HL-60 (cell line): ENCODE results near the gene FN3K.
"Not testable (repeated sequence)": the region's sequence is repeated elsewhere in the genome, so short reads cannot be mapped to it uniquely, and the experiment has no call there.

ENCODE experiments used
- DNase-seq, 2 experiments: peaks; one replicate each; pipeline ENCODE4 v3.0.0-alpha.2; 2010 to 2020; ENCODE audit warnings: low read depth in 1 of 2, low spot score in 1 of 2
- H3K27ac ChIP-seq: fragments of 250-450 bp; sonication (Bioruptor Pico); replicated peaks from 2 replicates; pipeline ENCODE4 v1.5.1; 2020; ENCODE audit warnings: mild to moderate bottlenecking, moderate library complexity
- H3K27me3 ChIP-seq: fragments of 250-450 bp; sonication (Bioruptor Pico); 2 replicates; pipeline ENCODE4 v1.5.1; 2021; ENCODE audit warnings: mild to moderate bottlenecking, moderate library complexity; ENCODE audit not compliant: insufficient read depth, poor library complexity, severe bottlenecking
- H3K4me3 ChIP-seq: replicated peaks from 2 replicates; pipeline ENCODE4 v1.5.1; 2011; ENCODE audit warnings: mild to moderate bottlenecking, control low read depth, low read length; ENCODE audit not compliant: insufficient read depth
- GABPA ChIP-seq: IDR thresholded peaks from 2 replicates; pipeline ENCODE4 v1.6.1; 2012; ENCODE audit warnings: low read depth
- POLR2AphosphoS5 ChIP-seq: IDR thresholded peaks from 2 replicates; pipeline ENCODE4 v1.6.1; 2012; ENCODE audit warnings: low read depth
- SPI1 ChIP-seq: IDR thresholded peaks from 2 replicates; pipeline ENCODE4 v1.6.1; 2012; ENCODE audit warnings: low read depth, mild to moderate bottlenecking, borderline replicate concordance
- TF ChIP-seq, protein P1 (sequence below): IDR thresholded peaks from 2 replicates; pipeline ENCODE4 v1.6.1; 2012; ENCODE audit warnings: low read depth; ENCODE audit not compliant: insufficient replicate concordance
- TF ChIP-seq, protein P2 (sequence below): IDR thresholded peaks from one replicate; pipeline ENCODE4 v1.5.1; 2011; ENCODE audit warnings: low read length, control low read depth, inconsistent platforms; ENCODE audit not compliant: insufficient read depth

The FN3K gene

DNA sequence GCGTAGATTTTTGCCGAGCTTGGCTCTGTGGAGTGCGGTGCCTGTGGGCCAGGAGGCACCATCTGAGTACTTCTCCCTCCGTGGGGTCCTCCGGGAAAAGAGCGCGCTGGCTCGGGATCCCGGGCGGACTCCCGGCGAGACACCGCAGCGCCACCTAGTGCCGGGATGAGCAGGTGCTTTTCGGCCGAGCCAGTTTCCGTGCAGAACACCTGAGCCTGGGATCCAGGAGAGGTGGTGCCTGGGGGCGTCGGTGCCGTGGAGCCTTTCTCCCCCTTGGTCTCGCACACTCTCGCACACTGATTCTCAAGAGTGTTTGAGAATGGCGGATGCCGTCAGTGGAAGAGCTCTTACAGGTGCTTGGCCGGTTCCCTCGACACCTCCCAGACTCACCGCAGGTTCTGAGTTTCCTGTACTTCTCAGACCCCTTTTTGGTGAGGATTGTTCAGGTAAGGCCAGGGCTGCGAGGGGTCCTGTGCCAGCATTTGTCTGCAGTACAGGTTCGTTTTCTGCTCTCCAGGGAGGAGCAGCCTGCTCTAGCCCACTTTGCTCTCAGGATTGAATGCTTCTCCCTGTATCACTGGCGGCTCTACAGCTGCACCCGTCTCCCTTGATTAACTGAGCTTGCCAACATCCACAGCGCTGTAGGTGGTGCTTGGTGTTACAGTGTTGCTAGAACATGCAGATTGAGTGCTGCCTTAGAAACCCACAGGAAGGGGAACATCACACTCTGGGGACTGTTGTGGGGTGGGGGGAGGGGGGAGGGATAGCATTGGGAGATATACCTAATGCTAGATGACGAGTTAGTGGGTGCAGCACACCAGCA lies 39.8 kb downstream of the FN3K start:
- DNase-seq = no peak
- no peak overlapping the region for H3K4me3 ChIP-seq
- no peak overlapping the region for H3K27ac ChIP-seq
- no peaks in the 10 kb centered on the region for H3K27me3 ChIP-seq
- TF ChIP-seq SPI1 (no peak), GABPA (no peak), POLR2AphosphoS5 (no peak)
- TF ChIP-seq, protein P1, sequence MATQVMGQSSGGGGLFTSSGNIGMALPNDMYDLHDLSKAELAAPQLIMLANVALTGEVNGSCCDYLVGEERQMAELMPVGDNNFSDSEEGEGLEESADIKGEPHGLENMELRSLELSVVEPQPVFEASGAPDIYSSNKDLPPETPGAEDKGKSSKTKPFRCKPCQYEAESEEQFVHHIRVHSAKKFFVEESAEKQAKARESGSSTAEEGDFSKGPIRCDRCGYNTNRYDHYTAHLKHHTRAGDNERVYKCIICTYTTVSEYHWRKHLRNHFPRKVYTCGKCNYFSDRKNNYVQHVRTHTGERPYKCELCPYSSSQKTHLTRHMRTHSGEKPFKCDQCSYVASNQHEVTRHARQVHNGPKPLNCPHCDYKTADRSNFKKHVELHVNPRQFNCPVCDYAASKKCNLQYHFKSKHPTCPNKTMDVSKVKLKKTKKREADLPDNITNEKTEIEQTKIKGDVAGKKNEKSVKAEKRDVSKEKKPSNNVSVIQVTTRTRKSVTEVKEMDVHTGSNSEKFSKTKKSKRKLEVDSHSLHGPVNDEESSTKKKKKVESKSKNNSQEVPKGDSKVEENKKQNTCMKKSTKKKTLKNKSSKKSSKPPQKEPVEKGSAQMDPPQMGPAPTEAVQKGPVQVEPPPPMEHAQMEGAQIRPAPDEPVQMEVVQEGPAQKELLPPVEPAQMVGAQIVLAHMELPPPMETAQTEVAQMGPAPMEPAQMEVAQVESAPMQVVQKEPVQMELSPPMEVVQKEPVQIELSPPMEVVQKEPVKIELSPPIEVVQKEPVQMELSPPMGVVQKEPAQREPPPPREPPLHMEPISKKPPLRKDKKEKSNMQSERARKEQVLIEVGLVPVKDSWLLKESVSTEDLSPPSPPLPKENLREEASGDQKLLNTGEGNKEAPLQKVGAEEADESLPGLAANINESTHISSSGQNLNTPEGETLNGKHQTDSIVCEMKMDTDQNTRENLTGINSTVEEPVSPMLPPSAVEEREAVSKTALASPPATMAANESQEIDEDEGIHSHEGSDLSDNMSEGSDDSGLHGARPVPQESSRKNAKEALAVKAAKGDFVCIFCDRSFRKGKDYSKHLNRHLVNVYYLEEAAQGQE = no peak
- TF ChIP-seq, protein P2, sequence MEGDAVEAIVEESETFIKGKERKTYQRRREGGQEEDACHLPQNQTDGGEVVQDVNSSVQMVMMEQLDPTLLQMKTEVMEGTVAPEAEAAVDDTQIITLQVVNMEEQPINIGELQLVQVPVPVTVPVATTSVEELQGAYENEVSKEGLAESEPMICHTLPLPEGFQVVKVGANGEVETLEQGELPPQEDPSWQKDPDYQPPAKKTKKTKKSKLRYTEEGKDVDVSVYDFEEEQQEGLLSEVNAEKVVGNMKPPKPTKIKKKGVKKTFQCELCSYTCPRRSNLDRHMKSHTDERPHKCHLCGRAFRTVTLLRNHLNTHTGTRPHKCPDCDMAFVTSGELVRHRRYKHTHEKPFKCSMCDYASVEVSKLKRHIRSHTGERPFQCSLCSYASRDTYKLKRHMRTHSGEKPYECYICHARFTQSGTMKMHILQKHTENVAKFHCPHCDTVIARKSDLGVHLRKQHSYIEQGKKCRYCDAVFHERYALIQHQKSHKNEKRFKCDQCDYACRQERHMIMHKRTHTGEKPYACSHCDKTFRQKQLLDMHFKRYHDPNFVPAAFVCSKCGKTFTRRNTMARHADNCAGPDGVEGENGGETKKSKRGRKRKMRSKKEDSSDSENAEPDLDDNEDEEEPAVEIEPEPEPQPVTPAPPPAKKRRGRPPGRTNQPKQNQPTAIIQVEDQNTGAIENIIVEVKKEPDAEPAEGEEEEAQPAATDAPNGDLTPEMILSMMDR = peak; percentile 34

DNA sequence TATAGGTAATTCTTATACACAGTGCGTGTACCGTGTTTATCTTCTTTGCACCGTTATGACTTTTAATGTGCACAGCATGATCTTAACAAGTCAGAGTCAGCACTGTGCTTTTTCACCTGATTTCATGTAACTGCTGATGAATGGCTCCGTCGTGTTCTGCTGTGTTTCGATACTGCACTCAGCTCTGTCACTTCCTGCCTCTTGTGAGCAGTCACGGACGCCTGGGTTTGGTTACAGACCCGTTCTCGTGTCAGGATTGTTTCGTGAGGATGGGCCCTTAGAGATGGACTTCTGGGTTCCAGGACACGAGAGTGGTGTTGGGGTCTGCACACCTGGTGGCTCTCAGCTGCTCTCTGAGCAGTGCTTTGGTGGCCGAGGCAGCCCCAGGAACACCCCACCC lies 41.0 kb downstream of the FN3K start:
- Histone ChIP-seq H3K27ac (no peak overlapping the region), H3K27me3 (no peaks in the 10 kb centered on the region), H3K4me3 (no peak overlapping the region)
- no peak for DNase-seq
- TF ChIP-seq POLR2AphosphoS5 = no peak
- no peak for TF ChIP-seq SPI1
- TF ChIP-seq, protein P2 = no peak
- TF ChIP-seq, protein P1 = no peak
- no peak for TF ChIP-seq GABPA

DNA sequence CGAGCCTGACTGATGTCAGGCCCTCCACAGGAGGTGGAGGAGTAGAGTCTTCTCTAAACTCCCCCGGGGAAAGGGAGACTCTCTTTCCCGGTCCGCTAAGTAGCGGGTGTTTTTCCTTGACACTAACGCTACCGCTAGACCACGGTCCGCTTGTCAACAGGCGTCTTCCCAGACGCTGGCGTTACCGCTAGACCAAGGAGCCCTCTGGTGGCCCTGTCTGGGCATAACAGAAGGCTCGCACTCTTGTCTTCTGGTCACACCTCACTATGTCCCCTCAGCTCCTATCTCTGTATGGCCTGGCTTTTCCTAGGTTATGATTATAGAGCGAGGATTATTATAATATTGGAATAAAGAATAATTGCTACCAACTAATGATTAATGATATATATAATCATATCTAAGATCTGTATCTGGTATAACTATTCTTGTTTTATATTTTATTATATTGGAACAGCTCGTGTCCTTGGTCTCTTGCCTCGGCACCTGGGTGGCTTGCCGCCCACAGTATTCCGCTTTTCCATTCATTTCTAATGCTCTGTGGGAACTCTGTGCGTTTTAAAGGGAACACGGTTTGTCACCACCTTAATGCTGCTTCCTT lies 42.5 kb downstream of the FN3K start:
- not testable (repeated sequence) for DNase-seq, H3K27ac ChIP-seq, H3K27me3 ChIP-seq, H3K4me3 ChIP-seq

DNA sequence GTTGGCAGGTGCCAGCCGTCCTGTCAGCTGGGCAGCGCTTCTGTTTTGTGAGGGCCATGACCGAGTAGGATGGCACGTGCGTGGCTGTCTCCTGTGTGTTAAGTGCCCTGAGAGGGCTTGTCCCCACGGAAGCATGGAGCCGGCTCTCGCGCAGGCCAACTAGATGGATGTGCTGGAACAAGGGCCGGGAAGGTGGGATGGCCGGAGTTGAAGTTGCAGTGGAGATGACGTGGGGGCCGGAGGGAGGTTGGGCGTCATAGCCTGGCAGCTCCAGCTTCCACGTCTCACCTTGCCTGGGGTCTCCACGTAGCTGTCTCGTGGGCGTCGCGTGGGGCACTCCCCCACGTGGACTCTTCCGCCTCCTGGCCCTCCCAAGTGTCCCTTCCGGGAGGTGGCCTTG lies 44.1 kb downstream of the FN3K start:
- no peak overlapping the region for H3K27ac ChIP-seq
- TF ChIP-seq POLR2AphosphoS5 = no peak
- H3K27me3 ChIP-seq = no peaks in the 10 kb centered on the region
- H3K4me3 ChIP-seq = no peak overlapping the region
- DNase-seq = no peak
